GM12878 (cell line): Measurements from ENCODE around the gene ID3.

ENCODE experiments used
- BCL3 ChIP-seq: IDR thresholded peaks from 2 replicates; pipeline ENCODE4 v1.6.1; 2011; ENCODE audit warnings: borderline replicate concordance, low read depth, mild to moderate bottlenecking, moderate library complexity, low read length; ENCODE audit not compliant: insufficient read depth, poor library complexity, severe bottlenecking
- CEBPB ChIP-seq, 2 experiments: fragments of 150-350 bp in 1 of 2; IDR thresholded peaks; 2 replicates each; pipeline ENCODE4 v1.6.1; 2012 to 2014; ENCODE audit warnings: low read depth in 2 of 2, low read length in 2 of 2, borderline replicate concordance in 1 of 2, inconsistent platforms in 1 of 2
- CTCF ChIP-seq, 3 experiments: IDR thresholded peaks in 2 of 3; conservative IDR thresholded peaks in 1 of 3; 2 replicates each; pipeline ENCODE4 v1.5.1; 2011; ENCODE audit warnings: low read depth in 3 of 3, low read length in 3 of 3, mild to moderate bottlenecking in 3 of 3, control low read depth in 2 of 3, moderate library complexity in 2 of 3, inconsistent platforms in 1 of 3, mixed read lengths in 1 of 3; ENCODE audit not compliant: control insufficient read depth in 2 of 3, insufficient read depth in 1 of 3; ENCODE audit errors: extremely low read depth in 1 of 3
- EZH2 ChIP-seq: IDR thresholded peaks from 2 replicates; pipeline ENCODE4 v1.6.1; 2012; ENCODE audit warnings: low read depth, mild to moderate bottlenecking, control low read depth, inconsistent platforms, low read length, borderline replicate concordance; ENCODE audit not compliant: control insufficient read depth
- HDAC6 ChIP-seq: fragments of 200-600 bp; sonication (generic); IDR thresholded peaks from one replicate; pipeline ENCODE4 v1.8.0; 2017; ENCODE audit warnings: antibody characterized with exemption; ENCODE audit not compliant: unreplicated experiment
- JUND ChIP-seq: IDR thresholded peaks from 2 replicates; pipeline ENCODE4 v1.6.1; 2012; ENCODE audit warnings: low read depth, mild to moderate bottlenecking, low read length, improper control_type of control experiment, moderate library complexity
- MYC ChIP-seq: IDR thresholded peaks from 2 replicates; pipeline ENCODE4 v1.6.1; 2011; ENCODE audit warnings: mild to moderate bottlenecking, low read length, moderate library complexity, inconsistent platforms; ENCODE audit not compliant: insufficient read depth, insufficient replicate concordance, insufficient read length, severe bottlenecking
- NRF1 ChIP-seq: conservative IDR thresholded peaks from 2 replicates; pipeline ENCODE4 v1.6.1; 2011; ENCODE audit warnings: mild to moderate bottlenecking, low read depth, low read length, improper control_type of control experiment
- SIN3A ChIP-seq: IDR thresholded peaks from 2 replicates; pipeline ENCODE4 v1.6.1; 2012; ENCODE audit warnings: low read depth, low read length, improper control_type of control experiment
- SUZ12 ChIP-seq: fragments of 200-600 bp; sonication (generic); IDR thresholded peaks from one replicate; pipeline ENCODE4 v1.6.1; 2018; ENCODE audit warnings: antibody characterized with exemption, mild to moderate bottlenecking; ENCODE audit not compliant: unreplicated experiment
- TBL1XR1 ChIP-seq: IDR thresholded peaks from 2 replicates; pipeline ENCODE4 v1.6.1; 2012; ENCODE audit warnings: low read depth, low read length, improper control_type of control experiment
- USF1 ChIP-seq: IDR thresholded peaks from 2 replicates; pipeline ENCODE4 v1.6.1; 2011; ENCODE audit warnings: borderline replicate concordance, low read depth, mild to moderate bottlenecking, moderate library complexity, mixed read lengths, low read length; ENCODE audit not compliant: insufficient read depth; ENCODE audit errors: extremely low read length
- ZBTB33 ChIP-seq: fragments of 450-650 bp; IDR thresholded peaks from 2 replicates; pipeline ENCODE4 v1.6.1; 2017; ENCODE audit warnings: mild to moderate bottlenecking

- TF ChIP-seq USF1 (no peak), CTCF (IDR thresholded peaks at IDR 0.05 in 2 of 3, conservative IDR thresholded peaks at IDR 0.05 in 1 of 3; ENCODE audit: control insufficient read depth in 2 of 3, extremely low read depth in 1 of 3, insufficient read depth in 1 of 3, low read depth in 3 of 3, low read length in 3 of 3) (peak; percentile 85 to 98 (median 89); a peak in 5 of 6 replicates), ZBTB33 (no peak), NRF1 (no peak), BCL3 (no peak), CEBPB (IDR thresholded peaks at IDR 0.05; ENCODE audit: borderline replicate concordance in 1 of 2, low read depth in 2 of 2, low read length in 2 of 2) (no peak), MYC (no peak), EZH2 (no peak), SIN3A (no peak), TBL1XR1 (no peak), SUZ12 (no peak), JUND (no peak), HDAC6 (no peak)
These were observed 14.6 kb downstream of the ID3 start for GRCh38 chr1:23544444-23545389.
